Measurements from ENCODE around the gene PLVAP.

- TF ChIP-seq CTCF (conservative IDR thresholded peaks at IDR 0.05) (no peak), ZFX (IDR thresholded peaks at IDR 0.05) (no peak)
Measured at GRCh38 chr19:17378271-17378670, 1.1 kb upstream of the PLVAP start.
